ENCODE results near the gene SORCS2.

GRCh38 chr4:7466215-7466614 is 273.9 kb downstream of the SORCS2 start:
- TF ChIP-seq CTCF (IDR thresholded peaks at IDR 0.05; ENCODE audit: borderline replicate concordance, extremely low read depth, low read length, poor library complexity, severe bottlenecking), result no peak
- TF ChIP-seq EZH2 (IDR thresholded peaks at IDR 0.05; ENCODE audit: borderline replicate concordance, low read depth, low read length, severe bottlenecking), result no peak
